Panc1 (cell line): Measurements from ENCODE around the gene DTNB. TPM values are rescaled to one million over a fixed set of nuclear protein-coding genes. Genes with fewer than 3 reads are reported as not detected.

ENCODE experiments used
- ATAC-seq: fragments of 200-7000 bp; cut with Tn5 transposase; 2 replicates; pipeline ENCODE4 v1.9.1; 2020; ENCODE audit warnings: mild to moderate bottlenecking, moderate library complexity
- BruUV-seq: library from RNA; stranded (reverse); fragments of 400-500 nt; replicated peaks from 2 replicates; lab custom pipeline; 2021; lab: Mats Ljungman, UMichigan
- CTCF ChIA-PET: fragments of 300-600 bp; sonication (Branson Sonifier 250); formaldehyde crosslinking; loops from one replicate; lab custom pipeline; 2022; ENCODE audit warnings: antibody characterized with exemption; lab: Charles Lee
- POLR2A ChIA-PET: fragments of 300-600 bp; sonication (Branson Sonifier 250); formaldehyde crosslinking; loops from one replicate; lab custom pipeline; 2022; ENCODE audit warnings: antibody characterized with exemption; lab: Charles Lee
- DNase-seq: peaks from one replicate; pipeline ENCODE4 v3.0.0-alpha.2; 2010; ENCODE audit warnings: low read depth, low spot score
- H3K27ac ChIP-seq: 2 replicates; pipeline ENCODE4 v1.5.1; 2011; ENCODE audit warnings: mild to moderate bottlenecking, low read length, inconsistent platforms
- H3K27me3 ChIP-seq: fragments of 200-500 bp; sonication (Bioruptor generic); 2 replicates; pipeline ENCODE4 v1.6.0; 2014; ENCODE audit warnings: low read length, inconsistent platforms; ENCODE audit not compliant: control insufficient read depth, insufficient read depth
- H3K36me3 ChIP-seq: fragments of 200-500 bp; sonication (Bioruptor generic); 2 replicates; pipeline ENCODE4 v1.5.1; 2014; ENCODE audit warnings: inconsistent platforms, mild to moderate bottlenecking, low read length, moderate library complexity; ENCODE audit not compliant: control insufficient read depth, insufficient read depth
- H3K4me1 ChIP-seq: 2 replicates; pipeline ENCODE4 v1.5.1; 2011; ENCODE audit warnings: inconsistent platforms, mild to moderate bottlenecking, low read length, moderate library complexity; ENCODE audit not compliant: control insufficient read depth, insufficient read depth
- H3K4me3 ChIP-seq, 2 experiments: 2 replicates each; pipeline ENCODE4 v1.5.1; 2011 to 2012; ENCODE audit warnings: low read depth in 2 of 2, low read length in 2 of 2, mild to moderate bottlenecking in 2 of 2, inconsistent platforms in 1 of 2, moderate library complexity in 1 of 2
- H3K9me3 ChIP-seq: fragments of 200-500 bp; sonication (Bioruptor generic); 2 replicates; pipeline ENCODE4 v1.5.1; 2014; ENCODE audit warnings: low read depth, mild to moderate bottlenecking, inconsistent platforms, low read length, moderate library complexity; ENCODE audit not compliant: control insufficient read depth, insufficient read depth
- POLR2AphosphoS5 ChIP-seq: IDR thresholded peaks from 2 replicates; pipeline ENCODE4 v1.6.1; 2012; ENCODE audit warnings: mild to moderate bottlenecking, low read depth, low read length, moderate library complexity
- SIN3A ChIP-seq: IDR thresholded peaks from 2 replicates; pipeline ENCODE4 v1.6.1; 2012; ENCODE audit warnings: low read depth, mild to moderate bottlenecking, low read length, moderate library complexity, borderline replicate concordance; ENCODE audit not compliant: insufficient read depth
- TCF7L2 ChIP-seq: IDR thresholded peaks from 2 replicates; pipeline ENCODE4 v1.6.1; 2011; ENCODE audit warnings: mild to moderate bottlenecking, low read depth, low read length, inconsistent platforms
- in situ Hi-C: cut with HindIII; loops from 2 replicates; pipeline ENCODE4 v1.10.0; 2016; ENCODE audit warnings: low sequenced_read_pairs, low pct_unique_long_range_greater_than_20kb
- intact Hi-C: fragments of 100-400 bp; cut with micrococcal nuclease; formaldehyde crosslinking; loops from one replicate; pipeline ENCODE4 v1.10.0; 2022; ENCODE audit not compliant: unreplicated experiment
- total RNA-seq: library from RNA; stranded (reverse); gene quantifications from one replicate; pipeline ENCODE4 v1.2.1, GENCODE V29; 2021; ENCODE audit not compliant: unreplicated experiment
- TF ChIP-seq, protein P1 (sequence below): fragments of 450-650 bp; IDR thresholded peaks from 2 replicates; pipeline ENCODE4 v1.5.1; 2017; ENCODE audit warnings: mild to moderate bottlenecking
- TF ChIP-seq, protein P2 (sequence below), 2 experiments: IDR thresholded peaks; 2 replicates each; pipeline ENCODE4 v1.6.1; 2011 to 2012; ENCODE audit warnings: low read depth in 2 of 2, control low read depth in 1 of 2, low read length in 1 of 2, mild to moderate bottlenecking in 1 of 2, moderate library complexity in 1 of 2; ENCODE audit not compliant: insufficient read depth in 1 of 2

DTNB gene
- total RNA-seq, 1 experiment from 2014 or later: 37.8 TPM

DNA sequence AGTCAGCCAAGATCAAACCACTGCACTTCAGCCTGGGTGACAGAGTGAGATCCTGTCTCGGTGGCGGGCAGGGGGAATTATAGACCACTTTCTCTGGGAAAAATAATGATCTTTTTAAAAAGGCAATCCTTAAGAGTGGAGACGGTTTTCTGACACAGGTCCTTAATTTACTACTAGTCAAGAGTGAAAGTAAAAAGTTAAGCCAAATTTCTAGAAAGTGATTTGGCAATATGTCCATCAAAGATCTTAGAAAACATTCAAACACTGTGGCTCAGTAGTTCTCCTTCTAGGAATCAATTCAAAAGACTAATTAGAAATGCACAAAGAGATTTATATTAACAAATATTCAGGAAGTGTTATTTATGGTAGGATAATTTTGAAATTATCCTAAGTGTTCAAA is 183.2 kb downstream of the DTNB start:
- intact Hi-C loops (no loop called here), in situ Hi-C loops (no loop called here)
- no peak overlapping the region for H3K27ac ChIP-seq
- no peaks in the 10 kb centered on the region for H3K36me3 ChIP-seq
- H3K4me1 ChIP-seq: no peaks in the 10 kb centered on the region
- BruUV-seq: no TSS peak
- ChIA-PET CTCF (interaction anchor here (0.7 kb wide), 1 partner anchor 114 kb away, joined by 3 read pairs; no protein-coding TSS in a partner anchor), POLR2A (no interaction called here)
- H3K27me3 ChIP-seq: no peaks in the 10 kb centered on the region
- H3K9me3 ChIP-seq: no peaks in the 10 kb centered on the region
- no peak for ATAC-seq
- TF ChIP-seq POLR2AphosphoS5 (no peak), SIN3A (no peak), TCF7L2 (no peak)
- TF ChIP-seq, protein P1, sequence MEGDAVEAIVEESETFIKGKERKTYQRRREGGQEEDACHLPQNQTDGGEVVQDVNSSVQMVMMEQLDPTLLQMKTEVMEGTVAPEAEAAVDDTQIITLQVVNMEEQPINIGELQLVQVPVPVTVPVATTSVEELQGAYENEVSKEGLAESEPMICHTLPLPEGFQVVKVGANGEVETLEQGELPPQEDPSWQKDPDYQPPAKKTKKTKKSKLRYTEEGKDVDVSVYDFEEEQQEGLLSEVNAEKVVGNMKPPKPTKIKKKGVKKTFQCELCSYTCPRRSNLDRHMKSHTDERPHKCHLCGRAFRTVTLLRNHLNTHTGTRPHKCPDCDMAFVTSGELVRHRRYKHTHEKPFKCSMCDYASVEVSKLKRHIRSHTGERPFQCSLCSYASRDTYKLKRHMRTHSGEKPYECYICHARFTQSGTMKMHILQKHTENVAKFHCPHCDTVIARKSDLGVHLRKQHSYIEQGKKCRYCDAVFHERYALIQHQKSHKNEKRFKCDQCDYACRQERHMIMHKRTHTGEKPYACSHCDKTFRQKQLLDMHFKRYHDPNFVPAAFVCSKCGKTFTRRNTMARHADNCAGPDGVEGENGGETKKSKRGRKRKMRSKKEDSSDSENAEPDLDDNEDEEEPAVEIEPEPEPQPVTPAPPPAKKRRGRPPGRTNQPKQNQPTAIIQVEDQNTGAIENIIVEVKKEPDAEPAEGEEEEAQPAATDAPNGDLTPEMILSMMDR: no peak
- TF ChIP-seq, protein P2, sequence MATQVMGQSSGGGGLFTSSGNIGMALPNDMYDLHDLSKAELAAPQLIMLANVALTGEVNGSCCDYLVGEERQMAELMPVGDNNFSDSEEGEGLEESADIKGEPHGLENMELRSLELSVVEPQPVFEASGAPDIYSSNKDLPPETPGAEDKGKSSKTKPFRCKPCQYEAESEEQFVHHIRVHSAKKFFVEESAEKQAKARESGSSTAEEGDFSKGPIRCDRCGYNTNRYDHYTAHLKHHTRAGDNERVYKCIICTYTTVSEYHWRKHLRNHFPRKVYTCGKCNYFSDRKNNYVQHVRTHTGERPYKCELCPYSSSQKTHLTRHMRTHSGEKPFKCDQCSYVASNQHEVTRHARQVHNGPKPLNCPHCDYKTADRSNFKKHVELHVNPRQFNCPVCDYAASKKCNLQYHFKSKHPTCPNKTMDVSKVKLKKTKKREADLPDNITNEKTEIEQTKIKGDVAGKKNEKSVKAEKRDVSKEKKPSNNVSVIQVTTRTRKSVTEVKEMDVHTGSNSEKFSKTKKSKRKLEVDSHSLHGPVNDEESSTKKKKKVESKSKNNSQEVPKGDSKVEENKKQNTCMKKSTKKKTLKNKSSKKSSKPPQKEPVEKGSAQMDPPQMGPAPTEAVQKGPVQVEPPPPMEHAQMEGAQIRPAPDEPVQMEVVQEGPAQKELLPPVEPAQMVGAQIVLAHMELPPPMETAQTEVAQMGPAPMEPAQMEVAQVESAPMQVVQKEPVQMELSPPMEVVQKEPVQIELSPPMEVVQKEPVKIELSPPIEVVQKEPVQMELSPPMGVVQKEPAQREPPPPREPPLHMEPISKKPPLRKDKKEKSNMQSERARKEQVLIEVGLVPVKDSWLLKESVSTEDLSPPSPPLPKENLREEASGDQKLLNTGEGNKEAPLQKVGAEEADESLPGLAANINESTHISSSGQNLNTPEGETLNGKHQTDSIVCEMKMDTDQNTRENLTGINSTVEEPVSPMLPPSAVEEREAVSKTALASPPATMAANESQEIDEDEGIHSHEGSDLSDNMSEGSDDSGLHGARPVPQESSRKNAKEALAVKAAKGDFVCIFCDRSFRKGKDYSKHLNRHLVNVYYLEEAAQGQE (IDR thresholded peaks at IDR 0.05; ENCODE audit: insufficient read depth in 1 of 2, low read depth in 2 of 2, low read length in 1 of 2): no peak
- H3K4me3 ChIP-seq: no peak overlapping the region
- no peak for DNase-seq

DNA sequence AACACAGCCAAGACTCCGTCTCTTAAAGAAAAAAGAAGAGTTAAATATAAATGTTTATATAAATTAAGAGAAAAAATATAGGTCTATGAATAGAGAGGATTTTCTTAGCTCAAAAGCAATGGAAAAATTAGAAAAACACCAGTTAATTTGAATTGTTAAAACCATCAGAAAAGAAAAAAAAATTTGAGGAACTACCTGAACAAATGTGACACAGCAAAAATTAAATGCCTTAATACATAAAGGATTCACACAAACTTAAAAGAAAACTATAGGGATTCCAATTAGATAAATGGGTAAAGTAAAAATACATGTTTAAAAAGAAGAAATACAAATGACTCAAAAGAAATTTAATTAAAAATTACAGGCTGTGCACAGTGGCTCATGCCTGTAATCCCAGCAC is 183.7 kb downstream of the DTNB start:
- Histone ChIP-seq H3K27me3 (no peaks in the 10 kb centered on the region), H3K36me3 (no peaks in the 10 kb centered on the region), H3K27ac (no peak overlapping the region), H3K4me3 (no peak overlapping the region), H3K4me1 (no peaks in the 10 kb centered on the region), H3K9me3 (no peaks in the 10 kb centered on the region)
- TF ChIP-seq, protein P1: no peak
- TF ChIP-seq SIN3A (no peak), TCF7L2 (no peak), POLR2AphosphoS5 (no peak)
- TF ChIP-seq, protein P2 (IDR thresholded peaks at IDR 0.05; ENCODE audit: insufficient read depth in 1 of 2, low read depth in 2 of 2, low read length in 1 of 2): no peak
- no TSS peak for BruUV-seq
- ATAC-seq: no peak
- POLR2A ChIA-PET: no interaction called here
- no peak for DNase-seq
- intact Hi-C loops (no loop called here), in situ Hi-C loops (no loop called here)
- CTCF ChIA-PET: no interaction called here
